Measurements from ENCODE around the gene GABPB1.

Gene GABPB1

GRCh38 chr15:50302581-50302980, 52.4 kb downstream of the GABPB1 start:
- no peaks in the 10 kb centered on the region for H4K20me1 ChIP-seq (ENCODE audit: insufficient read depth, low read length)
- H3K4me2 ChIP-seq (ENCODE audit: low read length) = no peak overlapping the region
- H2AFZ ChIP-seq (ENCODE audit: low read length) = no peak overlapping the region
- no peak overlapping the region for H3K9ac ChIP-seq (ENCODE audit: low read length)
- no peak overlapping the region for H3K4me3 ChIP-seq (ENCODE audit: low read depth, low read length, poor library complexity, severe bottlenecking)
- TF ChIP-seq EZH2 (IDR thresholded peaks at IDR 0.05; ENCODE audit: borderline replicate concordance, low read length) (no peak), CTCF (IDR thresholded peaks at IDR 0.05; ENCODE audit: low read length) (no peak)
- H3K9me3 ChIP-seq (ENCODE audit: low read length) = 0 out of 2 replicates have a peak, but pooled peaks cover 4% of the 10 kb centered on the region
- H3K9me2 ChIP-seq (ENCODE audit: low read depth, low read length) = no peaks in the 10 kb centered on the region
- no peaks in the 10 kb centered on the region for H3F3A ChIP-seq (ENCODE audit: insufficient read depth, low read length)
- H3K36me3 ChIP-seq (ENCODE audit: insufficient read depth, low read length) = peaks cover 60% of the 10 kb centered on the region
- peaks cover 4% of the 10 kb centered on the region for H3K4me1 ChIP-seq (ENCODE audit: insufficient read depth, low read length, severe bottlenecking)
- no peaks in the 10 kb centered on the region for H3K79me2 ChIP-seq (ENCODE audit: insufficient read depth, low read length)
- H3K27me3 ChIP-seq (ENCODE audit: insufficient read depth, low read length) = no peaks in the 10 kb centered on the region
- H3K27ac ChIP-seq (ENCODE audit: low read depth, low read length, poor library complexity, severe bottlenecking) = no peak overlapping the region

- no peaks in the 10 kb centered on the region for H3K9me2 ChIP-seq (ENCODE audit: low read depth, low read length)
- no peak overlapping the region for H3K4me3 ChIP-seq (ENCODE audit: low read depth, low read length, poor library complexity, severe bottlenecking)
- H3K79me2 ChIP-seq (ENCODE audit: insufficient read depth, low read length) = no peaks in the 10 kb centered on the region
- H3F3A ChIP-seq (ENCODE audit: insufficient read depth, low read length) = no peaks in the 10 kb centered on the region
- no peaks in the 10 kb centered on the region for H4K20me1 ChIP-seq (ENCODE audit: insufficient read depth, low read length)
- H3K9ac ChIP-seq (ENCODE audit: low read length) = no peak overlapping the region
- no peak for TF ChIP-seq EZH2 (IDR thresholded peaks at IDR 0.05; ENCODE audit: borderline replicate concordance, low read length)
- H3K27ac ChIP-seq (ENCODE audit: low read depth, low read length, poor library complexity, severe bottlenecking) = no peak overlapping the region
- no peak overlapping the region for H2AFZ ChIP-seq (ENCODE audit: low read length)
- H3K36me3 ChIP-seq (ENCODE audit: insufficient read depth, low read length) = peaks cover 53% of the 10 kb centered on the region
- peaks cover 4% of the 10 kb centered on the region for H3K4me1 ChIP-seq (ENCODE audit: insufficient read depth, low read length, severe bottlenecking)
- no peaks in the 10 kb centered on the region for H3K27me3 ChIP-seq (ENCODE audit: insufficient read depth, low read length)
- H3K9me3 ChIP-seq (ENCODE audit: low read length) = no peaks in the 10 kb centered on the region
- H3K4me2 ChIP-seq (ENCODE audit: low read length) = no peak overlapping the region
Measured at GRCh38 chr15:50298340-50298739, 56.7 kb downstream of the GABPB1 start.

- TF ChIP-seq CTCF (IDR thresholded peaks at IDR 0.05; ENCODE audit: low read length) (no peak), EZH2 (IDR thresholded peaks at IDR 0.05; ENCODE audit: borderline replicate concordance, low read length) (no peak)
- Histone ChIP-seq H3K79me2 (ENCODE audit: insufficient read depth, low read length) (no peaks in the 10 kb centered on the region), H3K27ac (ENCODE audit: low read depth, low read length, poor library complexity, severe bottlenecking) (no peak overlapping the region), H2AFZ (ENCODE audit: low read length) (no peak overlapping the region), H3K9me2 (ENCODE audit: low read depth, low read length) (no peaks in the 10 kb centered on the region), H3K9me3 (ENCODE audit: low read length) (no peaks in the 10 kb centered on the region), H3K36me3 (ENCODE audit: insufficient read depth, low read length) (peaks cover 47% of the 10 kb centered on the region), H3K4me2 (ENCODE audit: low read length) (no peak overlapping the region), H3K9ac (ENCODE audit: low read length) (no peak overlapping the region), H3F3A (ENCODE audit: insufficient read depth, low read length) (no peaks in the 10 kb centered on the region), H3K4me1 (ENCODE audit: insufficient read depth, low read length, severe bottlenecking) (no peaks in the 10 kb centered on the region), H4K20me1 (ENCODE audit: insufficient read depth, low read length) (no peaks in the 10 kb centered on the region), H3K4me3 (ENCODE audit: low read depth, low read length, poor library complexity, severe bottlenecking) (no peak overlapping the region), H3K27me3 (ENCODE audit: insufficient read depth, low read length) (no peaks in the 10 kb centered on the region)
Measured at GRCh38 chr15:50295966-50296365, 59.0 kb downstream of the GABPB1 start.

GRCh38 chr15:50289749-50290148, 65.2 kb downstream of the GABPB1 start:
- Histone ChIP-seq H3K79me2 (ENCODE audit: insufficient read depth, low read length) (no peaks in the 10 kb centered on the region), H3F3A (ENCODE audit: insufficient read depth, low read length) (no peaks in the 10 kb centered on the region), H3K9me3 (ENCODE audit: low read length) (no peaks in the 10 kb centered on the region), H3K9me2 (ENCODE audit: low read depth, low read length) (no peaks in the 10 kb centered on the region), H3K9ac (ENCODE audit: low read length) (no peak overlapping the region), H4K20me1 (ENCODE audit: insufficient read depth, low read length) (no peaks in the 10 kb centered on the region), H3K4me1 (ENCODE audit: insufficient read depth, low read length, severe bottlenecking) (no peaks in the 10 kb centered on the region), H3K27me3 (ENCODE audit: insufficient read depth, low read length) (no peaks in the 10 kb centered on the region), H3K27ac (ENCODE audit: low read depth, low read length, poor library complexity, severe bottlenecking) (no peak overlapping the region), H2AFZ (ENCODE audit: low read length) (no peak overlapping the region), H3K36me3 (ENCODE audit: insufficient read depth, low read length) (peaks cover 55% of the 10 kb centered on the region; the same call in 1 of the 2 replicates), H3K4me2 (ENCODE audit: low read length) (no peak overlapping the region), H3K4me3 (ENCODE audit: low read depth, low read length, poor library complexity, severe bottlenecking) (no peak overlapping the region)
- TF ChIP-seq EZH2 (IDR thresholded peaks at IDR 0.05; ENCODE audit: borderline replicate concordance, low read length) (no peak), CTCF (IDR thresholded peaks at IDR 0.05; ENCODE audit: low read length) (no peak)
